Measurements from ENCODE around the gene ARHGAP24.

DNA sequence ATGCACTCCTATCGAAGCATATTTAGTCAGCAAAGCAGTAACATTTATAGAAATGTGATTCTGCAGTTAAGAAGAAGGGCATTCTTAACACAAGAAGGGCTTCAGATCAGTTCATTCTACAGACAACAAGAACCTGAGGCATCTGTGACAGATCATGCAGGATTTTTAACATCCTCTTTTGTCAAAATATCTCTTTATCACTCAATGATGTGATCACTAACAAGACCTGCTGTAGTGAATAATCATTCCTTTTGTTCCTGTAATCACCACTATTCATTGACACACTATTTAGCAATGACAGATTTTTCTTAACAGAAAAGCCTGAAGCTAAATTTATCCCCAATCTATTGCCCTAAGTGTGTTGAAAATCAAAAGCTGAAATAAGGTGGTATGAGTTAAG, 47.8 kb upstream of the ARHGAP24 start:
- TF ChIP-seq, protein P1, sequence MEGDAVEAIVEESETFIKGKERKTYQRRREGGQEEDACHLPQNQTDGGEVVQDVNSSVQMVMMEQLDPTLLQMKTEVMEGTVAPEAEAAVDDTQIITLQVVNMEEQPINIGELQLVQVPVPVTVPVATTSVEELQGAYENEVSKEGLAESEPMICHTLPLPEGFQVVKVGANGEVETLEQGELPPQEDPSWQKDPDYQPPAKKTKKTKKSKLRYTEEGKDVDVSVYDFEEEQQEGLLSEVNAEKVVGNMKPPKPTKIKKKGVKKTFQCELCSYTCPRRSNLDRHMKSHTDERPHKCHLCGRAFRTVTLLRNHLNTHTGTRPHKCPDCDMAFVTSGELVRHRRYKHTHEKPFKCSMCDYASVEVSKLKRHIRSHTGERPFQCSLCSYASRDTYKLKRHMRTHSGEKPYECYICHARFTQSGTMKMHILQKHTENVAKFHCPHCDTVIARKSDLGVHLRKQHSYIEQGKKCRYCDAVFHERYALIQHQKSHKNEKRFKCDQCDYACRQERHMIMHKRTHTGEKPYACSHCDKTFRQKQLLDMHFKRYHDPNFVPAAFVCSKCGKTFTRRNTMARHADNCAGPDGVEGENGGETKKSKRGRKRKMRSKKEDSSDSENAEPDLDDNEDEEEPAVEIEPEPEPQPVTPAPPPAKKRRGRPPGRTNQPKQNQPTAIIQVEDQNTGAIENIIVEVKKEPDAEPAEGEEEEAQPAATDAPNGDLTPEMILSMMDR (IDR thresholded peaks at IDR 0.05): no peak
- TF ChIP-seq, protein P2, sequence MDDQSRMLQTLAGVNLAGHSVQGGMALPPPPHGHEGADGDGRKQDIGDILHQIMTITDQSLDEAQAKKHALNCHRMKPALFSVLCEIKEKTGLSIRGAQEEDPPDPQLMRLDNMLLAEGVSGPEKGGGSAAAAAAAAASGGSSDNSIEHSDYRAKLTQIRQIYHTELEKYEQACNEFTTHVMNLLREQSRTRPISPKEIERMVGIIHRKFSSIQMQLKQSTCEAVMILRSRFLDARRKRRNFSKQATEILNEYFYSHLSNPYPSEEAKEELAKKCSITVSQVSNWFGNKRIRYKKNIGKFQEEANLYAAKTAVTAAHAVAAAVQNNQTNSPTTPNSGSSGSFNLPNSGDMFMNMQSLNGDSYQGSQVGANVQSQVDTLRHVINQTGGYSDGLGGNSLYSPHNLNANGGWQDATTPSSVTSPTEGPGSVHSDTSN (IDR thresholded peaks at IDR 0.05): no peak
- no peak for TF ChIP-seq JUND (IDR thresholded peaks at IDR 0.05)
- TF ChIP-seq, protein P3, sequence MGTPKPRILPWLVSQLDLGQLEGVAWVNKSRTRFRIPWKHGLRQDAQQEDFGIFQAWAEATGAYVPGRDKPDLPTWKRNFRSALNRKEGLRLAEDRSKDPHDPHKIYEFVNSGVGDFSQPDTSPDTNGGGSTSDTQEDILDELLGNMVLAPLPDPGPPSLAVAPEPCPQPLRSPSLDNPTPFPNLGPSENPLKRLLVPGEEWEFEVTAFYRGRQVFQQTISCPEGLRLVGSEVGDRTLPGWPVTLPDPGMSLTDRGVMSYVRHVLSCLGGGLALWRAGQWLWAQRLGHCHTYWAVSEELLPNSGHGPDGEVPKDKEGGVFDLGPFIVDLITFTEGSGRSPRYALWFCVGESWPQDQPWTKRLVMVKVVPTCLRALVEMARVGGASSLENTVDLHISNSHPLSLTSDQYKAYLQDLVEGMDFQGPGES (IDR thresholded peaks at IDR 0.05; ENCODE audit: low read depth, low read length): no peak
- TF ChIP-seq FOXJ3 (CRISPR knock-in tag; IDR thresholded peaks at IDR 0.05): no peak
- no peak for TF ChIP-seq NFIC (IDR thresholded peaks at IDR 0.05; ENCODE audit: borderline replicate concordance)

Data from SK-N-SH (cell line).